ENCODE data around the gene TRIM59.

Gene TRIM59

GRCh38 chr3:160447544-160447943 lies 2.0 kb downstream of the TRIM59 start:
- no peak for TF ChIP-seq CTCF (IDR thresholded peaks at IDR 0.05; ENCODE audit: unreplicated experiment in 3 of 3)
- Mint-ChIP-seq H3K36me3 (ENCODE audit: low read depth) (peaks cover 32% of the 10 kb centered on the region), H3K27me3 (ENCODE audit: low read depth) (peaks cover 4% of the 10 kb centered on the region), H3K9me3 (no peaks in the 10 kb centered on the region), H3K27ac (no peak overlapping the region), H3K4me1 (peaks cover 18% of the 10 kb centered on the region), H3K4me3 (peak overlapping the region; percentile 44 to 69 (median 49))

- Mint-ChIP-seq H3K27me3 (ENCODE audit: low read depth) (peaks cover 4% of the 10 kb centered on the region), H3K4me3 (peak overlapping the region; percentile 25 to 69 (median 54)), H3K9me3 (no peaks in the 10 kb centered on the region), H3K27ac (no peak overlapping the region), H3K36me3 (ENCODE audit: low read depth) (peaks cover 40% of the 10 kb centered on the region), H3K4me1 (peaks cover 18% of the 10 kb centered on the region)
- TF ChIP-seq CTCF (IDR thresholded peaks at IDR 0.05; ENCODE audit: unreplicated experiment in 3 of 3), result no peak
Measured at GRCh38 chr3:160446522-160447056, 3.0 kb downstream of the TRIM59 start.

GRCh38 chr3:160445854-160446253 lies 3.7 kb downstream of the TRIM59 start:
- H3K4me3 Mint-ChIP-seq, result no peak overlapping the region
- H3K4me1 Mint-ChIP-seq, result peaks cover 18% of the 10 kb centered on the region
- H3K9me3 Mint-ChIP-seq, result no peaks in the 10 kb centered on the region
- peaks cover 4% of the 10 kb centered on the region for H3K27me3 Mint-ChIP-seq (ENCODE audit: low read depth)
- H3K27ac Mint-ChIP-seq, result no peak overlapping the region
- peaks cover 44% of the 10 kb centered on the region for H3K36me3 Mint-ChIP-seq (ENCODE audit: low read depth)
- TF ChIP-seq CTCF (IDR thresholded peaks at IDR 0.05; ENCODE audit: unreplicated experiment in 3 of 3), result no peak

GRCh38 chr3:160444411-160444810 lies 5.2 kb downstream of the TRIM59 start:
- H3K36me3 Mint-ChIP-seq (ENCODE audit: low read depth), result peaks cover 57% of the 10 kb centered on the region
- no peaks in the 10 kb centered on the region for H3K9me3 Mint-ChIP-seq
- no peak overlapping the region for H3K27ac Mint-ChIP-seq
- no peak for TF ChIP-seq CTCF (IDR thresholded peaks at IDR 0.05; ENCODE audit: unreplicated experiment in 3 of 3)
- peaks cover 11% of the 10 kb centered on the region for H3K4me1 Mint-ChIP-seq
- no peaks in the 10 kb centered on the region for H3K27me3 Mint-ChIP-seq (ENCODE audit: low read depth)
- H3K4me3 Mint-ChIP-seq, result no peak overlapping the region

GRCh38 chr3:160440687-160441086 lies 8.9 kb downstream of the TRIM59 start:
- TF ChIP-seq CTCF (IDR thresholded peaks at IDR 0.05; ENCODE audit: unreplicated experiment in 3 of 3), result no peak
- Mint-ChIP-seq H3K36me3 (ENCODE audit: low read depth) (peaks cover 73% of the 10 kb centered on the region), H3K27me3 (ENCODE audit: low read depth) (no peaks in the 10 kb centered on the region), H3K4me3 (no peak overlapping the region), H3K4me1 (no peaks in the 10 kb centered on the region), H3K9me3 (no peaks in the 10 kb centered on the region), H3K27ac (no peak overlapping the region)

- H3K27ac Mint-ChIP-seq, result no peak overlapping the region
- H3K4me1 Mint-ChIP-seq, result no peaks in the 10 kb centered on the region
- no peaks in the 10 kb centered on the region for H3K9me3 Mint-ChIP-seq
Measured at GRCh38 chr3:160437083-160437455, 12.5 kb downstream of the TRIM59 start.

More at GRCh38 chr3:160437083-160437455, 12.5 kb downstream of the TRIM59 start:
- H3K27me3 Mint-ChIP-seq (ENCODE audit: low read depth), result no peaks in the 10 kb centered on the region
- H3K4me3 Mint-ChIP-seq, result no peak overlapping the region
- no peak for TF ChIP-seq CTCF (IDR thresholded peaks at IDR 0.05; ENCODE audit: unreplicated experiment in 3 of 3)
- peaks cover 70% of the 10 kb centered on the region for H3K36me3 Mint-ChIP-seq (ENCODE audit: low read depth)

Data from nephron (organoid).